ENCODE results near the gene PFKFB3. TPM values are rescaled to one million over a fixed set of nuclear protein-coding genes. Genes with fewer than 3 reads are reported as not detected.
"Not testable (repeated sequence)": the region's sequence is repeated elsewhere in the genome, so short reads cannot be mapped to it uniquely, and the experiment has no call there.

PFKFB3 gene
- total RNA-seq, 1 donor from 2014 or later, result 137 TPM

- H3K27ac Mint-ChIP-seq (ENCODE audit: unreplicated experiment), result no peak overlapping the region
These were observed 77.6 kb downstream of the PFKFB3 start for GRCh38 chr10:6280291-6280690.

GRCh38 chr10:6282454-6282958 lies 79.8 kb downstream of the PFKFB3 start:
- Mint-ChIP-seq H3K9me3 (ENCODE audit: unreplicated experiment) (no peaks in the 10 kb centered on the region), H3K27ac (ENCODE audit: unreplicated experiment) (no peak overlapping the region), H3K36me3 (ENCODE audit: unreplicated experiment) (no peaks in the 10 kb centered on the region), H3K4me3 (ENCODE audit: unreplicated experiment) (no peak overlapping the region), H3K4me1 (ENCODE audit: low read depth, unreplicated experiment) (peaks cover 2% of the 10 kb centered on the region), H3K27me3 (ENCODE audit: unreplicated experiment) (no peaks in the 10 kb centered on the region)
- DNase-seq, result no peak
- TF ChIP-seq CTCF (IDR thresholded peaks at IDR 0.05; ENCODE audit: partially characterized antibody, unreplicated experiment), result no peak

More at GRCh38 chr10:6280291-6280690, 77.6 kb downstream of the PFKFB3 start:
- no peak overlapping the region for H3K4me3 Mint-ChIP-seq (ENCODE audit: unreplicated experiment)
- peaks cover 2% of the 10 kb centered on the region for H3K9me3 Mint-ChIP-seq (ENCODE audit: unreplicated experiment)
- no peak for DNase-seq
- H3K36me3 Mint-ChIP-seq (ENCODE audit: unreplicated experiment), result no peaks in the 10 kb centered on the region
- no peak for TF ChIP-seq CTCF (IDR thresholded peaks at IDR 0.05; ENCODE audit: partially characterized antibody, unreplicated experiment)
- no peaks in the 10 kb centered on the region for H3K27me3 Mint-ChIP-seq (ENCODE audit: unreplicated experiment)
- peaks cover 2% of the 10 kb centered on the region for H3K4me1 Mint-ChIP-seq (ENCODE audit: low read depth, unreplicated experiment)

- Mint-ChIP-seq H3K4me3 (ENCODE audit: unreplicated experiment) (no peak overlapping the region), H3K27ac (ENCODE audit: unreplicated experiment) (no peak overlapping the region), H3K27me3 (ENCODE audit: unreplicated experiment) (no peaks in the 10 kb centered on the region), H3K36me3 (ENCODE audit: unreplicated experiment) (no peaks in the 10 kb centered on the region), H3K4me1 (ENCODE audit: low read depth, unreplicated experiment) (peaks cover 2% of the 10 kb centered on the region), H3K9me3 (ENCODE audit: unreplicated experiment) (no peaks in the 10 kb centered on the region)
- TF ChIP-seq CTCF (IDR thresholded peaks at IDR 0.05; ENCODE audit: partially characterized antibody, unreplicated experiment), result no peak
- DNase-seq, result no peak
These were observed 80.9 kb downstream of the PFKFB3 start for GRCh38 chr10:6283655-6284054.

- not testable (repeated sequence) for DNase-seq; H3K4me1 Mint-ChIP-seq (ENCODE audit: low read depth, unreplicated experiment); H3K27me3 Mint-ChIP-seq (ENCODE audit: unreplicated experiment); H3K27ac Mint-ChIP-seq (ENCODE audit: unreplicated experiment); H3K4me3 Mint-ChIP-seq (ENCODE audit: unreplicated experiment); H3K9me3 Mint-ChIP-seq (ENCODE audit: unreplicated experiment); H3K36me3 Mint-ChIP-seq (ENCODE audit: unreplicated experiment)
These were observed 87.9 kb downstream of the PFKFB3 start for GRCh38 chr10:6290621-6291020.

- no peak for TF ChIP-seq CTCF (IDR thresholded peaks at IDR 0.05; ENCODE audit: partially characterized antibody, unreplicated experiment)
- Mint-ChIP-seq H3K27me3 (ENCODE audit: unreplicated experiment) (no peaks in the 10 kb centered on the region), H3K9me3 (ENCODE audit: unreplicated experiment) (peaks cover 4% of the 10 kb centered on the region), H3K4me3 (ENCODE audit: unreplicated experiment) (peak overlapping the region; percentile 23), H3K36me3 (ENCODE audit: unreplicated experiment) (peaks cover 4% of the 10 kb centered on the region), H3K27ac (ENCODE audit: unreplicated experiment) (no peak overlapping the region), H3K4me1 (ENCODE audit: low read depth, unreplicated experiment) (peaks cover 10% of the 10 kb centered on the region)
- no peak for DNase-seq
These were observed 90.0 kb downstream of the PFKFB3 start for GRCh38 chr10:6292741-6293151.

GRCh38 chr10:6296425-6296824 lies 93.7 kb downstream of the PFKFB3 start:
- H3K36me3 Mint-ChIP-seq (ENCODE audit: unreplicated experiment); H3K9me3 Mint-ChIP-seq (ENCODE audit: unreplicated experiment); DNase-seq; H3K27ac Mint-ChIP-seq (ENCODE audit: unreplicated experiment); H3K27me3 Mint-ChIP-seq (ENCODE audit: unreplicated experiment); H3K4me3 Mint-ChIP-seq (ENCODE audit: unreplicated experiment): not testable (repeated sequence)
- H3K4me1 Mint-ChIP-seq (ENCODE audit: low read depth, unreplicated experiment), result peaks cover 21% of the 10 kb centered on the region
